Measurements from ENCODE around the gene RAD9A.

RAD9A gene

DNA sequence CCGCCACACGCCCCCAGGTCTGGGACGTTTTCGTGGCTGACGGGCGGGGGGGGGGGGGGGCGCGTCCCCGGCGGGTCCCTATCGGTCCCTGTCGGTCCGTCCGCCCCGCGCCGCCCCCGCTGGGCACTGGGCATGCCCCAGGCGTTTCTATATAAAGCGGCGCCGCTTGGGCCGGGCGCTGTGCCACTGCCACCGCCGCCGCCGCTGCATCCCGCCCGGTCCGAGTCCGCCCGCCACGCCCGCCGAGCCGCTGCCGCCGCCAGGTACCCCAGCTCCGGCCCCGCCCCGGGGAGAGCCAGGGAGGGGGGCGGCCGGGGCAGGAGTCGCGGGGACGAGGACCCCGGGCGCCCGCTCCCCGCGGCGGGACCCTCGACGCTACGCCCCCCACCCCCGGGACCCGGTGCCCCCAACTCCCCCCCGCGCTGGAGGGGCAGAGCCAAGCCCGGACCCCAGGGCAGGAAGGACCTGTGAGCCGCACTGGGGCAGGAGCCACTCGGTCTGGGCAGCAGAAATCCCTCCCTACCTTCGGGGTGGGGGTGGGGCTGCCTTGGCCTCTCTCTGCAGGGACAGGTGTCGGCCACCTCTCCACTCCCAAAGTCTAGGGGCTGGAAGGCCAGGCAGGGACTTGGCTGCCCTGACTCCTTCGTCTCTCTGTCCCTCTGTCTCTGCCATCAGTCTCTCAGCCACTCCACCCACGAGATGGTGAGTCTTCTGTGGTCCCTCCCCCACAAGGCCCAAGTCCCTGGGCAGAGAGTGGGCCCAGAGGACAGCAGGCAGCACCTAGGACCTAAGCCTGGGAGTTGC lies 23.9 kb downstream of the RAD9A start, which contains the start of gene CARNS1:
CARNS1 (plus strand) TSS at position 178 of the 804 bp plus-strand sequence; CDS start at position 700, 522 bp downstream.
- H2BK120ac ChIP-seq (ENCODE audit: low read depth, low read length), result no peak within 1 kb of the TSS
- H4K8ac ChIP-seq (ENCODE audit: low read length), result no peak within 1 kb of the TSS
- no peak for DNase-seq
- H2BK5ac ChIP-seq (ENCODE audit: low read depth, low read length, poor library complexity, severe bottlenecking), result no peak within 1 kb of the TSS
- no peak within 1 kb of the TSS for H3K9ac ChIP-seq (ENCODE audit: low read length)
- no peak within 1 kb of the TSS for H2BK15ac ChIP-seq (ENCODE audit: low read depth, poor library complexity, severe bottlenecking)
- H3K14ac ChIP-seq (ENCODE audit: low read length in 2 of 2), result no peak within 1 kb of the TSS
- no peak within 1 kb of the TSS for H2AFZ ChIP-seq (ENCODE audit: low read depth, low read length)
- peaks cover 32 to 54% of the 10 kb centered on the region in 2 experiments for H3K27me3 ChIP-seq (ENCODE audit: control insufficient read depth in 1 of 2, insufficient read depth in 1 of 2, low read length in 2 of 2)
- H4K91ac ChIP-seq (ENCODE audit: low read length), result no peak within 1 kb of the TSS
- H3K4ac ChIP-seq (ENCODE audit: low read depth in 1 of 2, low read length in 2 of 2), result no peak within 1 kb of the TSS
- H3K23ac ChIP-seq (ENCODE audit: low read length in 2 of 2), result no peak within 1 kb of the TSS
- H2AK5ac ChIP-seq (ENCODE audit: low read length, severe bottlenecking), result no peak within 1 kb of the TSS
- peaks cover 0 to 4% of the 10 kb centered on the region in 2 experiments for H3K36me3 ChIP-seq (ENCODE audit: control insufficient read depth in 1 of 2, insufficient read depth in 2 of 2, low read depth in 1 of 2, low read length in 2 of 2)
- peak within 1 kb of the TSS; percentile 48 for H3K4me2 ChIP-seq (ENCODE audit: low read length, poor library complexity, severe bottlenecking)
- WGBS, result 13% methylated on average over 50 of the region's 67 CpGs
- no peaks in the 10 kb centered on the region for H3K9me3 ChIP-seq (ENCODE audit: control insufficient read depth, low read length)
- H3K4me3 ChIP-seq (ENCODE audit: insufficient read depth in 1 of 2, low read depth in 1 of 2, low read length in 2 of 2), result peak within 1 kb of the TSS in 1 of 2 experiments; percentile 35
- H3K27ac ChIP-seq (ENCODE audit: low read length, poor library complexity, severe bottlenecking), result no peak within 1 kb of the TSS
- no peak within 1 kb of the TSS for H2BK12ac ChIP-seq (ENCODE audit: low read length in 2 of 2)
- H3K79me1 ChIP-seq (replicated peaks; ENCODE audit: low read length, poor library complexity, severe bottlenecking), result peaks cover 8% of the 10 kb centered on the region
- no peak within 1 kb of the TSS for H3K18ac ChIP-seq (ENCODE audit: low read depth in 1 of 2, low read length in 2 of 2)
- H3K4me1 ChIP-seq (ENCODE audit: control insufficient read depth, insufficient read depth, low read depth, low read length), result peaks cover 48% of the 10 kb centered on the region

DNA sequence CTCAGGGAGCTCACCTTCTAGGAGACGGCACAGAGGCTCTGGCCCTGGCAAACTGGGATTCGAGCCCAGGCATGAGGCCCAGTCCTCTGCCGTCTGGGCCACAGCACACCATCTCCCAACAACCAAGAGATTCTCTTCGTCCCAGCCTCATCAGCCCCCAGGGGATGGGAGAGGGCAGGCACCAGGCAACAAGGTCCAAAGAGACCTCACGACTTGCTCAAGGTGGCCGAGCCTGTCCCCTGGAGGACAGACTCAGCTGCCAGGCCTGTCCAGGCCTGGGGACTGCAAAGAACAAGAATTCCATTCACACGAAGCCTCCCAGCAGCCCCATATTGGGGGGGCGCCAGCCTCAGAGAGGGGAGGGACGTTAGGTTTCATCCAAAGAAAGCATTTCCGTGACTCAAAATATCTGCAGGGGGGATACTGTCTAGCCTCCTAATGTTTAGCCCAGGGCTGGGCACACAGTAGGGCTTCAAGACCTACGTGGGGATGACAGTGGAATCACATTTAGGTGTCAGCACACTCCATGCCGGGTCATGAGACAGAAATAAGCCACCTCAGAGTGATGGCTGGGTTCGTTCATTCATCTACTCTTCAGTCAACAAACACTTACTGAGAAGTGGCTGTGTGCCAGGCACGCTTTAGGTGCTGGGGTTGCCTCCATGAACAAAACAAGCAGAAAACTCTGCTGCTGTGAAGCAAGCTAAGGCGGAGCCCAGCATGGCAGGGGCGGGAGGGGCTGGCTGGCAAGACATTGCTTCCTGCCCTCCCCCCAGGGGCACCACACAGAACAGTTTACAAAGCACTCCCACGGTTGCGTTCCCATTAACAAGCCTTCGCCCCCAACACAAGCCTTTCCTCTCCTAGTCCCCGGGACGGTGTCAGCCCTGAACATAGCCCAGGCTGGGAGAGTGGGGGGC lies 24.9 kb downstream of the RAD9A start:
- Histone ChIP-seq H3K36me3 (ENCODE audit: control insufficient read depth in 1 of 2, insufficient read depth in 2 of 2, low read depth in 1 of 2, low read length in 2 of 2) (peaks cover 0 to 4% of the 10 kb centered on the region in 2 experiments), H3K4me2 (ENCODE audit: low read length, poor library complexity, severe bottlenecking) (no peak overlapping the region), H3K4me1 (ENCODE audit: control insufficient read depth, insufficient read depth, low read depth, low read length) (peaks cover 53% of the 10 kb centered on the region), H3K4ac (ENCODE audit: low read depth in 1 of 2, low read length in 2 of 2) (no peak overlapping the region), H2AFZ (ENCODE audit: low read depth, low read length) (no peak overlapping the region), H3K9ac (ENCODE audit: low read length) (no peak overlapping the region), H2BK15ac (ENCODE audit: low read depth, poor library complexity, severe bottlenecking) (no peak overlapping the region), H2AK5ac (ENCODE audit: low read length, severe bottlenecking) (no peak overlapping the region), H2BK12ac (ENCODE audit: low read length in 2 of 2) (no peak overlapping the region), H3K9me3 (ENCODE audit: control insufficient read depth, low read length) (no peaks in the 10 kb centered on the region), H3K27me3 (ENCODE audit: control insufficient read depth in 1 of 2, insufficient read depth in 1 of 2, low read length in 2 of 2) (peaks cover 22 to 44% of the 10 kb centered on the region in 2 experiments), H2BK5ac (ENCODE audit: low read depth, low read length, poor library complexity, severe bottlenecking) (no peak overlapping the region), H4K91ac (ENCODE audit: low read length) (no peak overlapping the region), H2BK120ac (ENCODE audit: low read depth, low read length) (no peak overlapping the region), H3K18ac (ENCODE audit: low read depth in 1 of 2, low read length in 2 of 2) (no peak overlapping the region), H3K27ac (ENCODE audit: low read length, poor library complexity, severe bottlenecking) (no peak overlapping the region), H3K79me1 (replicated peaks; ENCODE audit: low read length, poor library complexity, severe bottlenecking) (peaks cover 8% of the 10 kb centered on the region), H3K23ac (ENCODE audit: low read length in 2 of 2) (no peak overlapping the region), H3K4me3 (ENCODE audit: insufficient read depth in 1 of 2, low read depth in 1 of 2, low read length in 2 of 2) (no peak overlapping the region), H4K8ac (ENCODE audit: low read length) (no peak overlapping the region), H3K14ac (ENCODE audit: low read length in 2 of 2) (no peak overlapping the region)
- no peak for DNase-seq
- 78% methylated on average over 21 of the region's 21 CpGs for WGBS

DNA sequence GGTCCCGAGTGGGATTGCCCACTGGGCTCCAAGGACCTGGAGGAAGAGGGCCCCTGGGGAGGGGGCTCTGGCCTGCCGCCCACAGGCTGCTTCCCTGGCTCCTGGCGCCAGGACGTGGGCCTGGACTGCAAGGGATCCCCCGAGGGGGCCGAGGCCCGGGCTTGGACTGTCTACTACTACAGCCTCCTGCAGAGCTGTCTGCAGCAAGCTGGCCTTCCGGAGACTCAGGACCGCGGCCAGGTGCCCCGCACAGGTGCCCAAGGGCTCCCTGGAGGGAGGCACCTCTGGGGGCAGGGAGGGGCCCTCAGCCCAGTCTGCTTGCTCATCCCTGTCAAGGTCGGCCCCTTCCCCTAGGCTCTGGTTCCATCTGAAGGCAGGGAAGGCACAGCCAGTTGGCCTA lies 25.6 kb downstream of the RAD9A start:
- peaks cover 8% of the 10 kb centered on the region for H3K79me1 ChIP-seq (replicated peaks; ENCODE audit: low read length, poor library complexity, severe bottlenecking)
- no peak overlapping the region for H2AK5ac ChIP-seq (ENCODE audit: low read length, severe bottlenecking)
- H3K27ac ChIP-seq (ENCODE audit: low read length, poor library complexity, severe bottlenecking), result no peak overlapping the region
- no peak overlapping the region for H2BK15ac ChIP-seq (ENCODE audit: low read depth, poor library complexity, severe bottlenecking)
- H4K91ac ChIP-seq (ENCODE audit: low read length), result no peak overlapping the region
- H3K4me3 ChIP-seq (ENCODE audit: insufficient read depth in 1 of 2, low read depth in 1 of 2, low read length in 2 of 2), result no peak overlapping the region
- H3K4me1 ChIP-seq (ENCODE audit: control insufficient read depth, insufficient read depth, low read depth, low read length), result peaks cover 52% of the 10 kb centered on the region
- no peak overlapping the region for H2BK12ac ChIP-seq (ENCODE audit: low read length in 2 of 2)
- H2BK5ac ChIP-seq (ENCODE audit: low read depth, low read length, poor library complexity, severe bottlenecking), result no peak overlapping the region
- H3K36me3 ChIP-seq (ENCODE audit: control insufficient read depth in 1 of 2, insufficient read depth in 2 of 2, low read depth in 1 of 2, low read length in 2 of 2), result peaks cover 0 to 4% of the 10 kb centered on the region in 2 experiments
- DNase-seq, result no peak
- no peak overlapping the region for H3K4me2 ChIP-seq (ENCODE audit: low read length, poor library complexity, severe bottlenecking)
- H3K4ac ChIP-seq (ENCODE audit: low read depth in 1 of 2, low read length in 2 of 2), result no peak overlapping the region
- no peak overlapping the region for H2BK120ac ChIP-seq (ENCODE audit: low read depth, low read length)
- H3K9me3 ChIP-seq (ENCODE audit: control insufficient read depth, low read length), result no peaks in the 10 kb centered on the region
- peaks cover 15 to 37% of the 10 kb centered on the region in 2 experiments for H3K27me3 ChIP-seq (ENCODE audit: control insufficient read depth in 1 of 2, insufficient read depth in 1 of 2, low read length in 2 of 2)
- no peak overlapping the region for H2AFZ ChIP-seq (ENCODE audit: low read depth, low read length)
- 89% methylated on average over 12 of the region's 12 CpGs for WGBS
- H3K14ac ChIP-seq (ENCODE audit: low read length in 2 of 2), result no peak overlapping the region
- H3K23ac ChIP-seq (ENCODE audit: low read length in 2 of 2), result no peak overlapping the region
- H4K8ac ChIP-seq (ENCODE audit: low read length), result no peak overlapping the region
- H3K9ac ChIP-seq (ENCODE audit: low read length), result no peak overlapping the region
- no peak overlapping the region for H3K18ac ChIP-seq (ENCODE audit: low read depth in 1 of 2, low read length in 2 of 2)
